Measurements from ENCODE around the gene CACNA1G.

The CACNA1G gene

GRCh38 chr17:50611634-50612033, 51.1 kb downstream of the CACNA1G start:
- DNase-seq (ENCODE audit: low read depth, low spot score): no peak

DNA sequence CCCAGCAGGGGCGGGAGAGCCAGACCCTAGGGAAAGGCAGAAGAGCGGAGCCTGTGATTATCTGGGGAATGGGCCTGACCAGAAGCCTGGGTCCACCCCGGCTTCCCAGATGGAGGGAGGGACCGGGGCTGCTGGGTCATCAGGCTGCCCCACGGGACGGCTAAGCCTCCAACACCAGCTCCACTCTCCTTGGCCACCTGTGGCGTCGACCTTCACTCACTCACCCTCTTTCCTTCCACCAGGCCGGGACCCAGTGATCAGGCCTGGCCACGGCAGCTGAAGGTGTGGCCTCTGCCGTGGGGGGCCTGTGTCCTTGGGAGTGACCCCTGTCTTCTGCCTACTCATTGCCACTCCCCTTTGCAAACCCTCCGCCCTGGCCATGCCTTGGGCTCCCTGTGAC, 51.8 kb downstream of the CACNA1G start:
- DNase-seq (ENCODE audit: low read depth, low spot score): no peak

DNA sequence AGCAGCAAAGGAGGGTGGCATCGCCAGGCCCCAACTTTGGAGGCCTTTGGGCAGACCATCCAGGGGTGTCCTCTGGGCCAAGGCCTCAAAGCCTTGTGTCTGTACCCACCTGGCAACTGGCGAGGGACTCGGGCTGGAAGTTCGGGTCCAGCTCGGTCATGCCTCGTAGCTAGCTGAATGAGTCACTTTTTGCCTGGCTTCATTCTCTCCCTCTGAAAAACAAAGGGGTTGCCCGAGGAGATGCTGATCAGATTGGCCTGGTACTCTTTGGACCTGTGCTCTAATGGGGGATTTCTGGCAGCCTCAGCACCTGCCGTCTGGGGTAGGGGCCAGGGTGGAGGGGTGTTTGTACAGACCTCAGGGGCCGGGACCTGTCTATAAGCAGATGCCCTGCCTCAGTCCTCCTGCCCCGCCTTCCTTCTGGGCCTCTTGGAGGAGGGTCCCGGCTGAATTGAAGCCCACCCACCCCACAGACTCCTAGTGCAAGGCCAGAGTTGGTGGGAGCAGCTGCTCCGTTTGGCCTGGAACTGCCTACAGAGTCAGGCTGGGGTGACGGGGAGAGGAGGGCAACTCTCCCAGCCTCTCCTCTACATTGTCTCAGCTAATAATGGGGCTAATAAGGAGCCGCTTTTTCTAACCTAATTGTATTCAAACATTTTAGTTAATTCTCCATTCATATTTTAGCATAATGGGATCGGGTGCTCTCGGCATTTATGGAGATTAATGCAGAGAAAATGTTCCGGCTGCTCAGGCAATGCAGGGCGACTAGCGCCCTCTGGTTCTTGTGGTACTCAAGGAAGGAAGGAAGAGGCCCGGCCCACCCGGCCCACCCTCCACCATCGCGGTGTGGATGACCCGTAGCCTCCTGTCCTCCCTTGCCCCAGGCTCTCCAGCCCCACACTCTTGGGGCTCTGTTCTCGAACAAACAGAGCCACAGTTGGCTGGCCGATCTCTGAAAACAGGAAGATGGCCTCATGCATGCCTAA, 52.8 kb downstream of the CACNA1G start:
- DNase-seq (ENCODE audit: low read depth, low spot score): no peak

GRCh38 chr17:50614471-50615051, 54.0 kb downstream of the CACNA1G start:
- DNase-seq (ENCODE audit: low read depth, low spot score): no peak

- DNase-seq (ENCODE audit: low read depth, low spot score): no peak
These were observed 55.3 kb downstream of the CACNA1G start for GRCh38 chr17:50615828-50616227.

DNA sequence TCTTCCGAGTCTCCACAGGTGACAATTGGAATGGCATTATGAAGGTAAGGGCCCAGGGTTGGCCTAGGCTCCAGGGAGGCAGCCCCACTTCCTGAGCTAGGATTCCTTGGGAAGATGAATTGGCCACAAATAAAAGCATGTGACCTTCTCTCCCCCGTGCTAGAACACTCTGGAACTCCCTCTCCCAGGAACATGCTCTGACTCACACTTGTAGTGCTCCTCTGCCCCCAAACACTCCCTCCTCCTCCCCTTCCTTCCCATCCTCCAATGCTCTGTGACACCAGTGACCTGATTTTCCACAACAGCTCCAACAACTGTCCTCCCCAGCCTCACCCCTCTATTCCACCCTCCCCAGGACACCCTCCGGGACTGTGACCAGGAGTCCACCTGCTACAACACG, 57.8 kb downstream of the CACNA1G start:
- no peak for DNase-seq (ENCODE audit: low read depth, low spot score)

GRCh38 chr17:50618941-50619340, 58.4 kb downstream of the CACNA1G start:
- DNase-seq (ENCODE audit: low read depth, low spot score): no peak

GRCh38 chr17:50619489-50619888, 59.0 kb downstream of the CACNA1G start:
- no peak for DNase-seq (ENCODE audit: low read depth, low spot score)

DNA sequence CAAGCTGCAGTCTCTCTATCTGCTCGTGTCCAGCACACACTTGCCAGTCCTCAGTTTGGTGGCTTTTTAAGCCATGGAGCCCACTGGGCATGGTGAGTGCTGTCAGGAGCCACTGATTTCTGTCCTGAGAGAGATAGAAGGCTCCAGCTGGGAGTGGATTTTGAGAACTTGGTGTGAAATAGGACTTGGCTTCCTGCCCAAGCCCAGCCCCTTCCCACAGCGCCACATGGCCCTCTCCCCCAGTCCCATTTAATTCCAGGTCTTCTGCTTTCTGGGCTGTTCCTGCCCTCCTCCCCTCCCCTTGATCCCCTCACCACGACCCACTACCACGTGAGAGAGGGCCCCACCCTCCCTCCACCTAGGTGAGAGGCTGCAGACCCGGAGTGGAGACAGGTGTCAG, 59.7 kb downstream of the CACNA1G start:
- DNase-seq (ENCODE audit: low read depth, low spot score): no peak

GRCh38 chr17:50620858-50621257, 60.3 kb downstream of the CACNA1G start:
- no peak for DNase-seq (ENCODE audit: low read depth, low spot score)

GRCh38 chr17:50621574-50622031, 61.1 kb downstream of the CACNA1G start:
- DNase-seq (ENCODE audit: low read depth, low spot score): no peak

GRCh38 chr17:50624321-50624934, 63.9 kb downstream of the CACNA1G start:
- no peak for DNase-seq (ENCODE audit: low read depth, low spot score)

DNA sequence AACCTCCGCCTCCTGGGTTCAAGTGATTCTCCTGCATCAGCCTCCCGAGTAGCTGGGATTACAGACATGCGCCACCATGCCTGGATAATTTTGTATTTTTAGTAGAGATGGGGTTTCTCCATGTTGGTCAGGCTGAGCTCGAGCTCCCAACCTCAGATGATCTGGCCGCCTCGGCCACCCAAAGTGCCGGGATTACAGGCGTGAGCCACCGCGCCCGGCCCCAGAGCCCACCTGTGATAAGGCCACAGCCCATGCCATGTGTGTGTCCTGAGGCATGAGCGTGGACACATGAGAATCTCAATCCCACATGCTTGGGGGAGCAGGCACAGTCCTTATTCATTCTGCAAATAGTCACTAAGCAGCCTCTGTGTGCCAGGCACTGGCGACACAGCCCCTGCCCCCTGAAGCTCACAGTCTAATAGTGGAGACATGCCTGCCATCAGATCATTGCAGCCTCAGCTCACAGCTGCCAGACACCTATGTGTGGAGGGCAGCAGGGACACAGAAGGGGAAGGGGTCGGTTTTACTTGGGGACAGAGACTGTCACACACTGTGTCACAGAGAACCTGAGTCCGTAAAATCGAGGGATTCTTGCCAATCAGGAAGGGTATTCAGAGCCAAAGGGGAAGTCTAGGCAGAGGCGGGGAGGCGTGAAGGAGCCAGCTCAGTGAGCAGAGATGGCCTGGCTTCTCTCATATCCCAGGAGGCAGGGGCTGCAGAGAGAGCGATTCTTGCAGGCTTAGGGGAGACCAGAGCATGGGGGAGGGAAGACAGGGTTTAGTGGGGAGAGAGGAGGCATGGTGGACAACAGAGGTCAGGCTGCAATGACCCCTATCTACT, 64.7 kb downstream of the CACNA1G start:
- DNase-seq (ENCODE audit: low read depth, low spot score): no peak

DNA sequence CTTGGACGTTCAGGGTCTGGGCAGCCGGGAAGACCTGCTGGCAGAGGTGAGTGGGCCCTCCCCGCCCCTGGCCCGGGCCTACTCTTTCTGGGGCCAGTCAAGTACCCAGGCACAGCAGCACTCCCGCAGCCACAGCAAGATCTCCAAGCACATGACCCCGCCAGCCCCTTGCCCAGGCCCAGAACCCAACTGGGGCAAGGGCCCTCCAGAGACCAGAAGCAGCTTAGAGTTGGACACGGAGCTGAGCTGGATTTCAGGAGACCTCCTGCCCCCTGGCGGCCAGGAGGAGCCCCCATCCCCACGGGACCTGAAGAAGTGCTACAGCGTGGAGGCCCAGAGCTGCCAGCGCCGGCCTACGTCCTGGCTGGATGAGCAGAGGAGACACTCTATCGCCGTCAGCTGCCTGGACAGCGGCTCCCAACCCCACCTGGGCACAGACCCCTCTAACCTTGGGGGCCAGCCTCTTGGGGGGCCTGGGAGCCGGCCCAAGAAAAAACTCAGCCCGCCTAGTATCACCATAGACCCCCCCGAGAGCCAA, 65.6 kb downstream of the CACNA1G start:
- peak; percentile 33 for DNase-seq (ENCODE audit: low read depth, low spot score)

GRCh38 chr17:50627036-50627781, 66.7 kb downstream of the CACNA1G start:
- DNase-seq (ENCODE audit: low read depth, low spot score): no peak

GRCh38 chr17:50627782-50628601, 67.5 kb downstream of the CACNA1G start:
- DNase-seq (ENCODE audit: low read depth, low spot score): no peak

GRCh38 chr17:50629902-50630301, 69.4 kb downstream of the CACNA1G start:
- DNase-seq (ENCODE audit: low read depth, low spot score): no peak

GRCh38 chr17:50630524-50631194, 70.1 kb downstream of the CACNA1G start:
- DNase-seq (ENCODE audit: low read depth, low spot score): no peak
